Caco-2 (cell line): ENCODE data around the gene FAM83F. TPM values are rescaled to one million over a fixed set of nuclear protein-coding genes. Genes with fewer than 3 reads are reported as not detected.

Source experiments
- Bru-seq: library from RNA; stranded (reverse); fragments of 400-500 nt; gene quantifications from one replicate; lab custom pipeline; 2021; lab: Mats Ljungman, UMichigan
- BruChase-seq, 2 experiments: library from RNA; stranded (reverse); fragments of 400-500 nt; gene quantifications; one replicate each; lab custom pipeline; 2021; lab: Mats Ljungman, UMichigan
- BruUV-seq: library from RNA; stranded (reverse); fragments of 400-500 nt; replicated peaks from 2 replicates; lab custom pipeline; 2021; lab: Mats Ljungman, UMichigan
- CTCF ChIA-PET: fragments of 300-600 bp; sonication (Branson Sonifier 250); formaldehyde crosslinking; loops from one replicate; lab custom pipeline; 2022; ENCODE audit warnings: antibody characterized with exemption; lab: Charles Lee
- POLR2A ChIA-PET: fragments of 300-600 bp; sonication (Branson Sonifier 250); formaldehyde crosslinking; loops from one replicate; lab custom pipeline; 2022; ENCODE audit warnings: antibody characterized with exemption; lab: Charles Lee
- DNase-seq, 2 experiments: peaks; one replicate each; pipeline versions ENCODE4 v3.0.0 to v3.0.0-alpha.2; 2020 to 2022
- H3K27me3 ChIP-seq: replicated peaks from 2 replicates; pipeline ENCODE4 v1.6.0; 2011; ENCODE audit warnings: low read length; ENCODE audit not compliant: control insufficient read depth, insufficient read depth
- H3K36me3 ChIP-seq: 2 replicates; pipeline ENCODE4 v1.5.1; 2011; ENCODE audit warnings: low read length; ENCODE audit not compliant: control insufficient read depth, insufficient read depth
- H3K4me1 ChIP-seq: fragments of 250-450 bp; sonication (Bioruptor Pico); 2 replicates; pipeline ENCODE4 v1.5.1; 2020; ENCODE audit warnings: mild to moderate bottlenecking
- H3K4me3 ChIP-seq: 2 replicates; pipeline ENCODE4 v1.5.1; 2011; ENCODE audit warnings: low read depth, mild to moderate bottlenecking, control low read depth, low read length
- H3K9me3 ChIP-seq: fragments of 250-450 bp; sonication (Bioruptor Pico); 2 replicates; pipeline ENCODE4 v1.5.1; 2020; ENCODE audit warnings: mild to moderate bottlenecking, moderate library complexity
- H3K27ac Mint-ChIP-seq: one replicate; pipeline ENCODE4 v1.8.0; 2022; ENCODE audit warnings: mixed read lengths; ENCODE audit not compliant: unreplicated experiment
- H3K27me3 Mint-ChIP-seq: one replicate; pipeline ENCODE4 v1.8.0; 2022; ENCODE audit warnings: mixed read lengths; ENCODE audit not compliant: insufficient read depth, unreplicated experiment
- H3K36me3 Mint-ChIP-seq: one replicate; pipeline ENCODE4 v1.8.0; 2022; ENCODE audit warnings: mild to moderate bottlenecking, mixed read lengths; ENCODE audit not compliant: insufficient read depth, unreplicated experiment
- H3K4me1 Mint-ChIP-seq: one replicate; pipeline ENCODE4 v1.8.0; 2022; ENCODE audit warnings: low read depth, mixed read lengths; ENCODE audit not compliant: unreplicated experiment
- H3K4me3 Mint-ChIP-seq: one replicate; pipeline ENCODE4 v1.8.0; 2022; ENCODE audit warnings: mild to moderate bottlenecking, moderate library complexity, mixed read lengths; ENCODE audit not compliant: unreplicated experiment
- H3K9me3 Mint-ChIP-seq: one replicate; pipeline ENCODE4 v1.8.0; 2022; ENCODE audit warnings: mixed read lengths; ENCODE audit not compliant: unreplicated experiment
- CTCF ChIP-seq, 2 experiments: fragments of 200-600 bp in 1 of 2; IDR thresholded peaks; 1 replicate in 1 of 2; 2 replicates in 1 of 2; pipeline versions ENCODE4 v1.5.1 to v1.8.0; 2011 to 2022; ENCODE audit warnings: antibody characterized with exemption in 1 of 2, control low read depth in 1 of 2, inconsistent platforms in 1 of 2, low read depth in 1 of 2, low read length in 1 of 2, mild to moderate bottlenecking in 1 of 2, moderate library complexity in 1 of 2; ENCODE audit not compliant: insufficient read depth in 1 of 2, severe bottlenecking in 1 of 2, unreplicated experiment in 1 of 2
- intact Hi-C: fragments of 100-400 bp; cut with micrococcal nuclease; formaldehyde crosslinking; loops from one replicate; pipeline ENCODE4 v1.10.0; 2022; ENCODE audit not compliant: unreplicated experiment
- long read RNA-seq: library from polyadenylated mRNA; stranded (forward); transcript quantifications from one replicate; pipeline ENCODE4 v2.0.0, GENCODE V29; 2022
- total RNA-seq: library from RNA; stranded (reverse); gene quantifications from 2 replicates; pipeline ENCODE4 v1.2.3, GENCODE V29; 2022

Gene FAM83F
- 17.1 and 20.0 TPM in 2 replicates for total RNA-seq
- Bru-seq, nascent RNA = percentile 67 among the genes with signal in this experiment
- percentile 71 among the genes with signal in this experiment for BruChase-seq, experiment 1, labeled RNA remaining after a 2-hour chase
- BruChase-seq, experiment 2, labeled RNA remaining after a 6-hour chase = percentile 77 among the genes with signal in this experiment
- long read RNA-seq, full-length matches to known transcripts = 22 of 29 reads
- long read RNA-seq, partial matches to known transcripts = 5 of 29 reads
- long read RNA-seq, other reads (novel, unspliced or antisense) = 2 of 29 reads

- peak; percentile 76 to 91 for DNase-seq
- Histone ChIP-seq H3K9me3 (no peaks in the 10 kb centered on the region), H3K27me3 (no peaks in the 10 kb centered on the region), H3K36me3 (no peaks in the 10 kb centered on the region; the same call in 1 of the 2 replicates), H3K4me1 (peaks cover 66% of the 10 kb centered on the region), H3K4me3 (peak within 1 kb of the TSS; percentile 58)
- Mint-ChIP-seq H3K4me1 (peaks cover 49% of the 10 kb centered on the region), H3K4me3 (peak within 1 kb of the TSS; percentile 70), H3K27ac (peak within 1 kb of the TSS; percentile 74), H3K27me3 (no peaks in the 10 kb centered on the region), H3K9me3 (no peaks in the 10 kb centered on the region), H3K36me3 (peaks cover 7% of the 10 kb centered on the region)
- intact Hi-C loops = loop anchor here (1.0 to 5.0 kb wide), 3 partner anchors 20 to 522 kb away; no protein-coding TSS in a partner anchor
- POLR2A ChIA-PET = interaction anchor here (0.6 to 2.2 kb wide), 2 partner anchors 49 to 1458 kb away, joined by 6 to 10 read pairs; no protein-coding TSS in a partner anchor
- TF ChIP-seq CTCF (IDR thresholded peaks at IDR 0.05; ENCODE audit: insufficient read depth in 1 of 2, low read depth in 1 of 2, low read length in 1 of 2, severe bottlenecking in 1 of 2, unreplicated experiment in 1 of 2) = no peak
- no TSS peak for BruUV-seq
- CTCF ChIA-PET = interaction anchor here (0.8 to 1.7 kb wide), 3 partner anchors 20 to 41 kb away, joined by 3 to 10 read pairs (median 5); no protein-coding TSS in a partner anchor
Measured at GRCh38 chr22:39994566-39995392, at the start of gene FAM83F. Gene FAM83F, plus strand, starts transcription at chr22:39994954. Its CDS starts 89 bp downstream, at chr22:39995043.

GRCh38 chr22:39946126-39946502 lies 48.6 kb upstream of the FAM83F start:
- Mint-ChIP-seq H3K27me3 (peaks cover 3% of the 10 kb centered on the region), H3K4me1 (no peaks in the 10 kb centered on the region), H3K36me3 (no peaks in the 10 kb centered on the region), H3K9me3 (no peaks in the 10 kb centered on the region), H3K4me3 (no peak overlapping the region), H3K27ac (no peak overlapping the region)
- no peaks in the 10 kb centered on the region for H3K4me1 ChIP-seq
- intact Hi-C loops = no loop called here
- CTCF ChIA-PET = no interaction called here
- H3K27me3 ChIP-seq = no peaks in the 10 kb centered on the region
- POLR2A ChIA-PET = no interaction called here
- BruUV-seq = no TSS peak
- no peak for DNase-seq
- H3K9me3 ChIP-seq = no peaks in the 10 kb centered on the region
- H3K36me3 ChIP-seq = no peaks in the 10 kb centered on the region
- H3K4me3 ChIP-seq = no peak overlapping the region
- no peak for TF ChIP-seq CTCF (IDR thresholded peaks at IDR 0.05; ENCODE audit: insufficient read depth in 1 of 2, low read depth in 1 of 2, low read length in 1 of 2, severe bottlenecking in 1 of 2, unreplicated experiment in 1 of 2)

GRCh38 chr22:39946503-39947219 lies 48.1 kb upstream of the FAM83F start:
- no peaks in the 10 kb centered on the region for H3K4me1 Mint-ChIP-seq
- intact Hi-C loops = no loop called here
- no peak for TF ChIP-seq CTCF (IDR thresholded peaks at IDR 0.05; ENCODE audit: insufficient read depth in 1 of 2, low read depth in 1 of 2, low read length in 1 of 2, severe bottlenecking in 1 of 2, unreplicated experiment in 1 of 2)

More at GRCh38 chr22:39946503-39947219, 48.1 kb upstream of the FAM83F start:
- Histone ChIP-seq H3K4me3 (no peak overlapping the region), H3K9me3 (no peaks in the 10 kb centered on the region), H3K36me3 (no peaks in the 10 kb centered on the region), H3K27me3 (no peaks in the 10 kb centered on the region), H3K4me1 (no peaks in the 10 kb centered on the region)
- ChIA-PET CTCF (no interaction called here), POLR2A (no interaction called here)
- H3K4me3 Mint-ChIP-seq = no peak overlapping the region
- H3K27ac Mint-ChIP-seq = no peak overlapping the region
- no TSS peak for BruUV-seq
- no peaks in the 10 kb centered on the region for H3K9me3 Mint-ChIP-seq
- no peak for DNase-seq
- H3K36me3 Mint-ChIP-seq = no peaks in the 10 kb centered on the region
- H3K27me3 Mint-ChIP-seq = peaks cover 3% of the 10 kb centered on the region
